GM12801 (cell line): ENCODE results near the gene CRIP3.

Source experiments
- CTCF ChIP-seq: IDR thresholded peaks from one replicate; pipeline ENCODE4 v1.5.1; 2011; ENCODE audit warnings: control low read depth; ENCODE audit not compliant: insufficient read length; ENCODE audit errors: extremely low read depth

The CRIP3 gene

GRCh38 chr6:43304882-43305281 lies 3.7 kb downstream of the CRIP3 start:
- no peak for TF ChIP-seq CTCF

GRCh38 chr6:43304361-43304760 lies 4.3 kb downstream of the CRIP3 start:
- TF ChIP-seq CTCF = no peak

- TF ChIP-seq CTCF = no peak
Measured at GRCh38 chr6:43303751-43304331, 4.8 kb downstream of the CRIP3 start.

GRCh38 chr6:43302126-43302525 lies 6.5 kb downstream of the CRIP3 start:
- no peak for TF ChIP-seq CTCF

- TF ChIP-seq CTCF = no peak
Measured at GRCh38 chr6:43301081-43301870, 7.3 kb downstream of the CRIP3 start.

GRCh38 chr6:43299338-43300293 lies 9.0 kb downstream of the CRIP3 start:
- no peak for TF ChIP-seq CTCF
